GM12891 (cell line): ENCODE results near the gene COX6B2.

Experiments
- DNase-seq: peaks from one replicate; pipeline ENCODE4 v3.0.0; 2011; ENCODE audit warnings: low spot score; ENCODE audit not compliant: insufficient read length
- FAIRE-seq: peaks from 2 replicates; lab custom pipeline; 2011; peaks lifted over from hg19 to GRCh38; lab: Jason Lieb, UNC
- PAX5 ChIP-seq: IDR thresholded peaks from 2 replicates; pipeline ENCODE4 v1.6.1; 2011; ENCODE audit warnings: low read length, moderate library complexity, mild to moderate bottlenecking; ENCODE audit not compliant: insufficient read depth, severe bottlenecking
- POLR2A ChIP-seq: IDR thresholded peaks from 2 replicates; pipeline ENCODE4 v1.6.1; 2011; ENCODE audit warnings: low read depth, low read length, control low read depth
- POLR2AphosphoS5 ChIP-seq: IDR thresholded peaks from 2 replicates; pipeline ENCODE4 v1.6.1; 2011; ENCODE audit warnings: low read depth, low read length, control low read depth
- POU2F2 ChIP-seq: IDR thresholded peaks from 2 replicates; pipeline ENCODE4 v1.6.1; 2011; ENCODE audit warnings: low read depth, mild to moderate bottlenecking, control low read depth, low read length, moderate library complexity
- SPI1 ChIP-seq: IDR thresholded peaks from 2 replicates; pipeline ENCODE4 v1.6.1; 2011; ENCODE audit warnings: low read depth, low read length, control low read depth
- TAF1 ChIP-seq: IDR thresholded peaks from 2 replicates; pipeline ENCODE4 v1.6.1; 2011; ENCODE audit warnings: low read depth, low read length, control low read depth

COX6B2 gene

DNA sequence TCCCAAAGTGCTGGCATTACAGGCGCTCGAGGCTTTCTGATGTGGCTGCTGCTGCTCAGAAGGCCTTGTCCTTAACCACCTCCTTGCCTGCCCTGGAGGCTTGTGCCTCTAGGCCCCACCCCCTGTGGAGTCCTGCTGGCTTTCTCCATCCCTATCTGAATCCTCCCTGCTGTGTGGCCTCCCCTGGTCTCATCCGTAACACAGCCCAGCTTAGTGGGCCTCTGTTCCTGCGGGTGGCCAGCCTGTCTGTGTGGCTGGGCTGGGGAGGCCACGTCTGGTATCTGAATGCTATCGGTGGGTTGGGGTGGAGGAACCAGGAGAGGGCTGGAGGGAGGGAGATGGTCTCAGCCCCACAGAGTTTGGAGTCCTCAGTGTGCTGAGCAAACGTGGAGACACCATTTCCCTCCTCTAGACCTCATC, 36.0 kb upstream of the COX6B2 start:
- no peak for DNase-seq
- TF ChIP-seq POLR2A = no peak
- TF ChIP-seq POLR2AphosphoS5 = no peak; the same call in 1 of the 2 replicates
- TF ChIP-seq SPI1 = no peak
- TF ChIP-seq POU2F2 = no peak
- no peak for TF ChIP-seq PAX5
- TF ChIP-seq TAF1 = no peak
- FAIRE-seq = no peak

DNA sequence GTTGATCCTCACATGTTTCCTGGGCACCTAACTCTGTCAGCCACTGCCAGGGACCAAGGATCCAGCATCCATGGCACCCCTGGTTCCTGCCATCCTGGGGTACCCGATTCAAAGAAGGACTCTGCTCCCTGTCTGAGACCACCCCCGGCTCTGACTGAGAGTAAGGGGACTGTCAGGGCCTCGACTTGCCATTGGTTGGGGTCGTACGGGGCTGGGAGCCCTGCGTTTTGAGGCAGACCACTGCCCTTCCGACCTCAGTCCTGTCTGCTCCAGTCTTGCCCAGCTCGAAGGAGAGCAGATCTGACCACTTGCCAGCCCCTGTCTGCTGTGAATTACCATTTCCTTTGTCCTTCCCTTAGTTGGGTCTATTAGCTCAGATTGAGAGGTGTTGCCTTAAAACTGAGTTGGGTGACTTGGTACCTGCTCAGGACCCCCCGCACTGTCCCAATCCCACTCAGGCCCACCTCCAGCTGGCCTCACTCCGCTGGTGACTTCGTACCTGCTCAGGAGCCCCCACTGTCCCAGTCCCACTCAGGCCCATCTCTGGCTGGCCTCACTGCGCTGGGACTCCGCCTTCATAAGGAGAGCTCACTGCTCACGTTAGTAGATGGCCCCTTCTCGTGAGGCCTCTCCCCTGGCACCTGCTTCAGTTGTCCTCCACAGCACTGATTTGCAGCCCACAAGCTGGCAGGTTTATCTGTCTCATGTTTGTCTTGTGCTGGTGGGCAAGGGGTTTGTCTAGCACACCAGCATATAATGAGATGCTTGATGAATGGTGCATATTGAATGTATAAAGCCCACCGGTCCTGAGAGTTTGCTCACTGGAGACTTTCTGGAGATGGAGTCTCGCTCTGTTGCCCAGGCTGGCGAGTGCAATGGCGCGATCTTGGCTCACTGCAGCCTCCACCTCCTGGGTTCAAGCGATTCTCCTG, 35.1 kb upstream of the COX6B2 start:
- DNase-seq (no peak), FAIRE-seq (no peak)
- 0 out of 2 replicates have a peak, but pooled peaks have one; percentile 4 for TF ChIP-seq POU2F2
- TF ChIP-seq SPI1 = no peak
- TF ChIP-seq POLR2A = peak; percentile 59

DNA sequence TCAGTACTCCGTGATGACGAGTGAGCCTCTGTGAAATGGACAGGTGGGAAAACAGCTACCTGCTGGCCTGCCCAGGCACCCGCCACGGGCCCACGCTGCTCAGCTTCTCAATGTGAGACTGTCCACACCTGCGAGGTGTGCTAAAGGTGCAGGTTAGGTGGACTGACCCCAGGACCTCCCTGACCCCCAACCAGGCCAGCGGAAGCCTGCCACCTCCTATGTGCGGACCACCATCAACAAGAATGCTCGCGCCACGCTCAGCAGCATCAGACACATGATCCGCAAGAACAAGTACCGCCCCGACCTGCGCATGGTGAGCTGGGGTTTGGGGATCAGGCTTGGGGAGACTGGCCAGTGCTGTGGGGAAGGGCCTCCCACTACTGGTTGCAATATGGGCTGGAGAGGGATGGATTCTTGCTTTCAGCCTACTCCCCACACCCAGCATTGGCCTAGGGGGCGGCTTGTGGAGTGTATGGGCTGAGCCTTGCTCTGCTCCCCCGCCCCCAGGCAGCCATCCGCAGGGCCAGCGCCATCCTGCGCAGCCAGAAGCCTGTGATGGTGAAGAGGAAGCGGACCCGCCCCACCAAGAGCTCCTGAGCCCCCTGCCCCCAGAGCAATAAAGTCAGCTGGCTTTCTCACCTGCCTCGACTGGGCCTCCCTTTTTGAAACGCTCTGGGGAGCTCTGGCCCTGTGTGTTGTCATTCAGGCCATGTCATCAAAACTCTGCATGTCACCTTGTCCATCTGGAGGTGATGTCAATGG, 33.4 kb upstream of the COX6B2 start:
- DNase-seq (no peak), FAIRE-seq (no peak)
- no peak for TF ChIP-seq SPI1
- no peak; the same call in 1 of the 2 replicates for TF ChIP-seq POLR2AphosphoS5
- no peak for TF ChIP-seq TAF1
- TF ChIP-seq POU2F2 = no peak
- no peak for TF ChIP-seq POLR2A
- TF ChIP-seq PAX5 = no peak

DNA sequence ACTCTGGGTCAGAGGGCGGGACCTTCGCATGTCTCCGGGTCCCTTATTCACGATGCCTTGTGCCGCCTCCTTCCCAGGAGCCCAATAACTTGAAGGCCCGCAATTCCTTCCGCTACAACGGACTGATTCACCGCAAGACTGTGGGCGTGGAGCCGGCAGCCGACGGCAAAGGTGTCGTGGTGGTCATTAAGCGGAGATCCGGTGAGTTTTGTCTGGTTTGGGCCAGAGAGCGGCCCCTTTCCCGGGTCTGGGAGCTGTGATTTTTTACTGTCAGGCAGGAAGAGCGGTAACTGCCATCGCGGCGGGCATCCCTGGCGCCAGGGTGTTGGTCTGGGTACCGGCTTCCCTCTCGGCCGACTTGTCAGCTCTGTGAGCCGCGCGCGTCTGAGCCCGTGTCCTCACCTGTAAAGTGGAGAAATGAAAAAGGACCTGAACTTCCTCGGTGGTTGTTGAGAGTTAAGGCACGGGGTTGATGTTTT, 32.0 kb upstream of the COX6B2 start:
- no peak for TF ChIP-seq POU2F2
- no peak for TF ChIP-seq POLR2A
- no peak for FAIRE-seq
- DNase-seq = no peak

DNA sequence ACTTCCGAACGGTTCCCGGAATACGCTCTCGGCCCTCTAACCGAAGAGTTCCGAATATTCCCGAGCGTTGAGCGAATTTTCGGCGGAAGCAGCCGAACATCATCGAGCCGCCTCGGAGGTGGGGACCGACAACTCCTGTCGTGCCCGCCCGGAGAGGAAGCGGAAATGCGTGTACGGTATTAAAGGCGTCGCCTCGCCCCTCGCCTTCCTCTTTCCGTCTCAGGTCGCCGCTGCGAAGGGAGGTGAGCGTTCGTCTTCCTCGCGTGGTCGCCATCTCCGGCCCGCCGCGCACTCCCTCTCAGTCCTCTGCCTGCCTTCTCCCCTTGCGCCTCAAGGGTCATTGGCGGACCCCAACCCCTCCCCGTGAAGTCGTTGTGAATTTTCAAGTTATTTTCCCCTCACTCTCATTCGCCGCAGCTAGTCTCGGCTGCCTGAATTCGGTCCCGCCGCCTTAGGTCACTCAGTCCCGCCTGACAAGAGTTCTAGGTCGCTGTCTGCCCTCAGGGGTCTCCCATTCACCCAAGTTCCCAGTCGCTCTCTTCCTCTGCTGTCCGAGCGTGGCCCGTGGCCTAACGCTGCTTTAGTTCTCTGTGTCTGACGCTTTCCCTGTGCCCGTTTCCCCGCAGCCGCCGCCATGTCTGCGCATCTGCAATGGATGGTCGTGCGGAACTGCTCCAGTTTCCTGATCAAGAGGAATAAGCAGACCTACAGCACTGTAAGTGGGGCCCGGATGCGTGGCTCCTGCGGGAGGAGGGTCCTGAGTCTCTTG, 31.4 kb upstream of the COX6B2 start, which contains the start of gene RPL28:
Gene RPL28, plus strand, starts transcription at position 209 of the 769 bp plus-strand sequence. Its CDS starts 426 bp downstream, at position 635.
- TF ChIP-seq POLR2A = peak; percentile 100
- TF ChIP-seq POLR2AphosphoS5 = peak; percentile 100
- TF ChIP-seq TAF1 = peak; percentile 100
- TF ChIP-seq POU2F2 = peak; percentile 97
- TF ChIP-seq SPI1 = peak; percentile 89
- TF ChIP-seq PAX5 = peak; percentile 16
- peak; percentile 92 for DNase-seq
- peak; percentile 97 for FAIRE-seq

DNA sequence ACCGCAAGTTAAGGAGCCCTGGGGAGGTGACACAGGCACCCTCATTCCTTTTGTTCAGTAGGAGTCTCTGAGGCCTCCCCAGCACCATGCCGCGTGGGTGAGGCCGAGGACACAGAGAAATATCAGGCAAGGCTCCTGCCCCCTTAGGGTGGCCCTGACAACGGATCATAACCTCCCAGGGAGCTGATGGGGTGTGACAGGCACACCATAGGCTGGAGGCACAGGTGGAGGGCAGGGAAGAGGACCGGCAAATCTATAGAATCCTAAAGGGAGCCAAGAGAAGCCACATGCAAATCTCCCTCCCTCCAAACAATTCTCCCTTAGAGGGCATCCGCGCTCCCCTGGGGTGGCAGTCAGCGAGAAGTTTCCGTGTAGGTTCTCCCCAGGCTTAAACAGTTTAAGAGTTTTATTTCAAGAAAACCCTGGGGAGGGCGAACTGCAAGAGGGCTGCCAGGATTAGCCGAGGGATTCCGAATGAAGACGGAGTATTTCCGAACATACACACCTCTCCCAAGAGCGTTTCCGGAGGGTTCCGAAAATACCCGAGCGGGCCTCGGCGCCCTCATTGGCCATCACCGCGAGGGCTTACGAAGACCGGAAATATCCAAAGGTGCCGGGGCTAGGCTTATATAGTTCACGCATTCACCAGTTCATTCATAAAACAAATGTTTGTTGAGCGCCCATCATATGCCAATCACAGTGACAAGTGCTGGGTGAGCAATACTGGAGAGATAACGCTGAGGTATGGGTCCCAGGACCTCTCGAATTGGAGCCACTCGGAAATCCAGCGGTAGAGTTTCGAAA, 30.6 kb upstream of the COX6B2 start:
- FAIRE-seq (no peak), DNase-seq (peak; percentile 86)
- TF ChIP-seq PAX5 (no peak), POLR2A (no peak), POLR2AphosphoS5 (no peak), TAF1 (no peak)

DNA sequence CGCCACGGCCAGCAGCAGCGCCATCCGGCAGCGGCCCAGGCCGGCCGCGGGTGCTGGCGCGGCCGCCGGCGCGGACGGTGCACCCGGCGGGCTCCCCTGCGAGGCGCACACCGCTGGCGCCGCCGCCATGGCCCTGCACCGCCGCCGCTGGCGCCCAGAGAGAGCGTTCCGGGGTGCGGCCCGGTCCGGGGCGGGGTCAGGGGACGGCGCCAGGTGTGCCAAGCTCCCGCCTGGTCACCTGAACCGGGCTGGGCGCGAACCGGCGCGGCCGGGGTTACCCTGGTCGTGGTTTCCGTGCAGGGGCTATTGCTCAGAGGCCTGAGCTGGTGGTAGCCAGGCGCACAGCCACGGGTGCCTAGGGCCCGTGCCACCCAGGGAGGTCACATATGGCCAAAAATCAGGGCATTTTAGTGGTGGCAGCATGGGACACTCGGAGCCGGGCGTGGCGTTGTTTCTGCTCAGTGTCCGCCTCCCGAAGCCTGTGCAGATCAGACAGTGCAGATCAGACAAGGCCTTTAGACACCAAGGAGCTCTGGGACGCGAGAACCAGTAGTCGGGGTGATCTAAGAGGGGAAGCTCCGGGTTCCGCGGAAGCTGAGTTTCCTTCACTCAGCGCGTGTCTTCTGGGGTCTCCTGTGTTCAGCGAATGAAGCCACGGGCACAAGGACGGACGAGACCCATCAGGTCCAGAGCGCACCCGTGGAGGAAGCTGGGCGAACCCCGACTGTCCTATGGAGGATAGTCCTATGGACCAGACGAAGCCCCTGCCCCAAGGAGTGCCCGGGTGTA, 29.8 kb upstream of the COX6B2 start, which contains the start of gene TMEM238:
Gene TMEM238, minus strand, starts transcription at position 162 of the 789 bp plus-strand sequence. Its CDS starts 33 bp downstream, at position 129.
- DNase-seq (no peak), FAIRE-seq (peak; percentile 35)
- TF ChIP-seq TAF1 = no peak
- TF ChIP-seq POLR2AphosphoS5 = no peak
- TF ChIP-seq PAX5 = no peak
- TF ChIP-seq POU2F2 = no peak
- TF ChIP-seq POLR2A = no peak
- TF ChIP-seq SPI1 = no peak
